ENCODE results near the gene FBXL3.

- TF ChIP-seq CTCF (IDR thresholded peaks at IDR 0.05) = no peak
- TF ChIP-seq EP300 (IDR thresholded peaks at IDR 0.05) = no peak
- no peak for TF ChIP-seq POLR2AphosphoS5 (IDR thresholded peaks at IDR 0.05)
Measured at GRCh38 chr13:76967031-76967430, 59.9 kb downstream of the FBXL3 start.
